HG03159 (cell line): ENCODE measurements around the gene TCP11.

Source experiments
- ATAC-seq: cut with Tn5 transposase; IDR thresholded peaks from one replicate; pipeline ENCODE4 v1.9.1; 2021; ENCODE audit warnings: mild to moderate bottlenecking, moderate library complexity; ENCODE audit not compliant: unreplicated experiment

TCP11 gene

DNA sequence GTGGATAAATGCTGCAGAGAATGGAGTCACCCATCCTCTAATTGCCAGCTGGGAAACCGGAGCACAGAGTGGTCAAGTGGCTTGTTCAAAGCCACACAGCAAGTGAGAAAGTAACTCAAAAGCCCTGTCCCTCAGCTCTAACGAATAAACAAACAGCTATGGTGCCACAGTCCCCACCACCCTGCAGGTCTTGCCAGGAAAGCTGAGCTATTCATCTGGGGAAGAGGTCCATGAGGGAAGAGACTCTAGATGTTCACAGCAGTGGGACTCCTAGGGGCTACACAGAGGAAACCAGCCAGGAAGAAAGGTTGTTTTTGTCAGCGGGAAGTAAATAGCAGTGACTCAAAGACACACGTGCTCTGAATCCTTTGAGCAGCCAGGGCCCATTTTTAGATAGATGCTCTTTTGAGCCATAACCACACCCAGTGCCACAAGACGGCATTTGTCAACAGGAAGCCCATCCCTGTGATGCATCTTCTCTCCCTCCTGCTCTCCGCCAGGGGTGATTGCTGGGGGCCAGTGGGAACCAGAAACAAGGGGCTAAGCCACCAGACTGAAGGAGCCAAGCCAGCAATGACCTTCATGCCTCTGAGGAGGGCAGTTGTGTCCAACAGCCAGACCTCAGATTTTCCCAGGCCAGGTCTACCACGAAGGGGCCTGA lies 32.4 kb upstream of the TCP11 start:
- ATAC-seq, result no peak

DNA sequence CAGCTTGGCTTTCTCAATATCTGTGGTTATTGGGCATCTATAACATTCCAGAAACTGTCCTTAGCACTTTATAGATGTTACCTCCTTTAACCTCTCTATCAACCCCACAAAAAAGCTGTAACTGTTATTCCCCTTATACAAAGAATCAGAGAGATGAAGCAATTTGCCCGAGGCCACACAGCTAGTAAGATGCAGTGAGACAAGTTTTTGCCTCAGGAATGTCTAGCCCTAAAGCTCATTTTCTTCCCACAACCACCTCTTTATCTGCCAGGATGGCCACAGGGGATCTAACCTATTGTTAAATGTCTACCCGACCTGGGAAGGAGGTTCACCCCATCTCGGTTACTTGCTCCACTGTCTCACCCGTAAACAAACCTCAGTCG lies 31.9 kb upstream of the TCP11 start:
- ATAC-seq, result no peak

DNA sequence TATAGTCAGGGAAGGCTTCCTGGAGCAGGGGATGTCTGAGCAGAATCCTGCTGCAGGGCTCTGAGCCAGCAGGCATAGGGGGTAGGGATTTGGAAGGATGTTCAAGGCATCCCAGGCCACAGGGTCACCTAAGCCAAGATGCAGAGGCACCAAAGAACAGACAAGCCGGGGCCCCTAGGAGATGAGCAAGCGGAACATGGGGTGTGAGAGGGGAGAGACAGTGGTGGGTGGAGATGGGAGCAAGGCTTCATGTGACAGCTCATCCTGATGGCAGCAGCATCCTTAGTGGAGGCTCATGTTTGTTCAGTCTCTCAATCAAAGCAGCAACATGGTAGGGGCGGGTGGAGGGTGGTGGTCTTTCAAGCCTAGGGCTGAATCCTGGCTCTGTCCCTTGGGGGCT lies 29.8 kb upstream of the TCP11 start:
- ATAC-seq, result no peak

DNA sequence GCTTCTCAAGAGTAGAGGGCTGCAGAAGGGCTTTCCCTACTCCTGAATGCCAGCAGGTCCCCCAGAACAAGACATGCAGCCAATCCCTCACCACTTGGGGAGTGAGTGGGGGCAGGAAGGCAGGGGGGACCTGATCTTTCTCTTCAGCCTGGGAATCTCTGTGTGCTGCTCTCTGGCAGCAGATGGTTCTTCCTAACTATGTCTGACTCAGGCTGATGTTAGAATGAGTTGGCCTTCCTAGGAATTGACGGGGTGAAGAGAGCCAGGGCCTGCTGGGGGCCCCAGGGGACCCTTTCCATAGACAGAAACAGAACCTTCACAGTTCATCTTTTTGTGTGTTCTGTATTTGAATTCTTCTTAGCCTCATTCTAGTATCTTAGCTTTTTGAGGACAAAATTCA lies 29.0 kb upstream of the TCP11 start:
- ATAC-seq, result no peak

DNA sequence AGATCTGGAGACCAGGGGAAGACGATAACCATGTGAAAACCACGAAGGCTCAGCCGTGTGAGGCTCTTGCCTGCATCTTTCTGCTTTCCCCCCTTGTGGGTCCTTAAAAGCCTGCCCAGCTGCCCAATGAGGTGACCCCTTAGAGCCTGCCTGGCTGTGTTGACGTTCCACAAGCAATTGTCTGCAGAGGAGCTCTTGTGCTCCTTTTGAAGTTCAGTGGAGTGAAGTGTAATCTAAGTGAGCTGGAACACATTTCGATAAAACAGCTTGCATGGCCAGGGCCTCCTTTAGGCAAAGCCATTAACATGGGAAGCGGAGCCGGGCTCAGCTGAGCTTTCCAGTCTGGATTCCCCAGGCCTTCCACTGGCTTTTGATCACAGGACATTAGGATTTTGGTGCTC lies 27.3 kb upstream of the TCP11 start:
- ATAC-seq, result no peak

DNA sequence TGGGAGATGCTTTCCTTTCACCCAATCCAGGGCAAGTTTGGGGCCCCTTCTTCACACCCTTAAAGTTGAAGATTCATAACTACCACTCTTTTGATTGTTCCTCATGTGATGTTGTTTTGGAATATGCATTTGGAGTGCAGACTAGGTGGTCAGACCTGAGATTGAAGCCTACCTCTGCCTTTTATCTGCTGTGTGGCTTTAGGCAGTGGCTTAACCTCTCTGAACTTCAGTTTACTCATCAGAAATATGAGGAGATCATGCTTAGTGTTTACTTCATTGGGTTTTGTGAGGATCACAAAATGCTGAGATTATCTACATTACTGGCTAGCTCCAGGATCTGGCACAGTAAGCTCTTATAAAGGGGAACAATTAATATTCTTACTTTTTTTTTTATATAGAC lies 26.4 kb upstream of the TCP11 start:
- ATAC-seq, result no peak

DNA sequence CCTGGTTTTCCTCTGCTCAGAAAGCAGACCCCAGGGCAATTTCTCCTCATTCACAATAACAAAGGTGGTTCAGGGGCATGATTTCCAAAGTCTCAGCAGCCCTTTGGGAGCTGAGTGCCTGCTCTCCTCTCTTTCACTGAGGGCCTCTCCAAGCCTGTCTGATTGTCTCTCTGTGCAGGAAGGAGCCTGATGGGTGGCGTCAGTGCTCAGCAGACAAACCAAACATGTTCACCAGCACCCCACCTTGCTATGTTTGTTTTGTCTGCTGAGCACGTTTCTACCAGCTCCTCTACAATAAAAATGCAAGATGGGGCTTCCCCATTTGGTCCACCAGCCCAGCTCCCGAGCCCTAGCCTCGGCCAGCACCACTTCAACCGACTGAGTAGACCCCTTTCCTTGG lies 25.4 kb upstream of the TCP11 start:
- ATAC-seq, result no peak

DNA sequence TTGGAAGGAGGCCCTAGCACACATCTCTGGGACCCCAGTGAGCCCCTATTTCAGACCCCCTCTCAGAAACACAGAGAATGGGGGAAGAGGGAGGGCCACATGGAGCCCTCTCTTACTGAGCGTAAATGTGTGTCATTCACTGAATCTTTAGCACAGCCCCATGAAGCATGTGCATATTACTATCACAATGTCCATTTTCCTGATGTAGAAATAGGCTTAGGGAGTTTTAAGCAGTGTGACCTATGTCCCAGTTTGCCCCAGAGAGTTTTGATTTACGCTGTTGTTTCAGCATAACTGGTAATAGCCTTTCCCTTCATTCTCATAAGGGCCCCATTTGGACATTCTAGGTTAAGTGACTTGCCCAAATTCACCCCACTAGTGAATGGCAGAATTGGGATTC lies 25.0 kb upstream of the TCP11 start:
- ATAC-seq, result no peak

DNA sequence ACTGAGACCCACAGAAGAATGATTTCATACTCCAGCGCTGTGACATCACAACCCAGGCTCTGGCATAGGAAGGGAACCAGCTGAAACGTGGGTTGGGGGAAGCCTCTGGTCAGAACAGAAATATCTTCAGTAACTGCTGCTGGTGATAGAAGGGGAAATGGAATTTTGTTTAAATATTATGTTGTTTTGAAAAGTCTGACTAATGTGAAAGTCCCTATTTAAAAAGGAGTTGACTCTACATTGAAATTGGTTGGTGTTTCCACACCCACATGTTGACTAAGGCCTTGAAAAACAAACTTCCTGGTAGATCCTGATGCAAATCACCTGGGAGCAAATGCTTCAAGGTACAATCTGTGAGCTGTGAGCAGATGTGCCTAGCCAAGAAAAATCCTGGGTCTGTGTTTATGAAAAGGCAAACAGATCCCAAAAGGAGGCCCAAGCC lies 24.5 kb upstream of the TCP11 start:
- no peak for ATAC-seq

DNA sequence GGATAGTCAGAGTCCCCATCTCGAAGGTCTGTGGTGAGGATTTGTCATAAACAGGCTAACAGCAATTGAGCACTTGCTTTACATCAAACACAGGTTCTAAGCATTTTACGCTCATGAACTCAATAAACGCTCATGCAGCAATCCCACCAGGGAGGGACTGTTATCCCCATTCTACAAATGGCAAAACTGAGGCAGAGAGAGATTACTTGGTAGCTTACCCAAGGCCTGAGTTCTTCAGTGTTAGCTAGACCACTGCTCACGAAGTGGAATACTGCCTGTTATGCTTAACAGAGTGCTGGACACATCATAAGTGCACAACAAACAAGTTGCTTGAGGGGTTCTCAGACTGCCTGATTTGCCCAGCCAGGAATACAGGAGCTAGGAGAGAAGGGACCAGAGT lies 23.7 kb upstream of the TCP11 start:
- no peak for ATAC-seq

DNA sequence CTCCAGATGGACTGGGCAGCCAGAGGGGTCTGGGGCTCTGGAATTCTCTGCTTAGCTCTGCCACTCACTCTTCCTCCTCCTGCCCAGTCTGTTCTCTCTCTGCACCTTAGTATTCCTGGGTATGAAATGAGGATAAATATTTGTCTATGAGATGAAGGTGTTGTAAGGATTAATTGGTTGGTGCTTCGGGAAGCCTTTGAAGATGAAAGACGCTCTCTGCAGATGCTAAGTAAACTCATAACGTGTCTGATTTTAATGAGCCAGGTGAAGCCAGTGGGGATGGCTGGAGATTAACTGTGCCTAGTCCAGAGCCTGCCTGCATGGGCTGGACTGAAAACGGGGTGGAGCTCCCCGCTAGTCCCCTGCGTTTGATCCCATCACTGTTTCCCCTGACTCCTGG lies 23.1 kb upstream of the TCP11 start:
- ATAC-seq, result no peak

DNA sequence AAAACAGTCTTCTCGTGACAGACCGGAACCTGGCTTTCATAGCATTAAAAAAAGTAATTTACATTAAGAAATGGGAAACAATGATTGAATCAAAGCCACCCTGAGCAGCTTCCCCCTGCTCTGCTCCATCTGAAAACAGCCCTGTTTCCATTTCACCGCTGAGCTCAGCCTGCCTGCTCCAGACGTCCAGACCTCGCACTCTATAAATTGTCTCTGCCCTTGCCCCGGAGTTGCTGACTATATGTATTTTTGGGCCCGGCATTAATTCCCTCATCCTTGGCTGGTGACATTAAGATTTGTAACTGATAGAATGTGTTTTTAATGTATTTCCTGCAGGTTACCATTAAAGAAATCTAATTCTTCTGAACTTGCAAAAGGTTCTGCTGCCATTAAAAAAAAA lies 22.7 kb upstream of the TCP11 start:
- ATAC-seq, result no peak

DNA sequence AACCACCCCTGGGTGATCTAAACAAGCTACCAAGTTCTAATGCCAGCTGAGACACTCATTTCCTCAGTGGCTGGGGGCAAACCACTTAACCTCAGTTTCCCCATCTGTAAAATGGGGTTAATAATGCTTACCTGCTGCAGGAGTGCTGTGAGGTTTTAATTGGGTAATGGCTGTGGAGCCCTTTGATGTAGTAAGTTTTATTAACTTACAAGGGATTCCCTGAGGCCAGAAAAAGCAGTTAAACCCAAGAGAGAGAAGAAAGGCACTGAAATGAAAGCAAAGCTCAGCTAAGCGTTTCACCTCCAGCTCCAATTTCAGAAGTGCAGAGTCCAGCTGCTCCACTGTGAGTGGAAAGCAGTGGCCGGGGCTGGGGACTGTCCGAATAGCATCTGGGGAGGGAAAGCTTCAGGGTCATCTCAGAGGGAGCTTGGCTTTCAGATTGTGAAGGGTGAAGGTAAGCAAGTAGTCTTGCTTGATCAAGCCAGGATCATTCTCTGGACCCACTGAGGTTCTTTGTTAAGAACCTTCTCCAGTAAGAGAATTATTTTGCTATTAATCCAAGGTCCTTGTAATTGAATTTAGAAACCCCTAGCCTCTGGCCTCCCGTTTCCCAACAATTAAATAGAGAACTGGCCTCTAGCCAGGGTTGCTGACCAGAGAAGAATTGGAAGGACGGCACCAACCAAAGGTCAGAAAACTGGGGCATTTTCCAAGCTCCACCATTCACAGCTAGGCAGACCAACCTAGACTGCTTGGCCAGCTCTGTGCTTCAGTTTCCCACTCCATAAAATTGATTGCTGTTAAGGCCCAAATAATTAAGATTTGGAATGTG lies 20.9 kb upstream of the TCP11 start:
- no peak for ATAC-seq

DNA sequence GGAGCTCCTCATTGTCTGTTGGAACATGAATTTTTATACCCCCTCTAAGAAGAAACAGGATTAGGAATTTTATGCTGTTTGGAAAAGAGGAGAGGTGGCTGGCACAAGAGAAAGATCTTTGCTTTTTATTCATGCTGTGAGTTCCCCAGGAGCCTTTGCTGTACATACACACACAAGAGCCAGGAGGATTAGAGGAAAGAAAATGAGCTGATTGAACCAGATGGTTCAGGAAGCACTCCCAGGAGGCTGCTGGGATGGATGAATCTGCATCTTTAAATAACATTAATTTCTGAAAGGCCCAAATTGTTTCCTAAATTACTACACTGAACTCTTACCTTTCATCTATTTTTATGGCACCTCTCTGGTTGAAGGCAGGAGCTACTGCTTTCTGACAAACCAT lies 20.1 kb upstream of the TCP11 start:
- ATAC-seq, result no peak

DNA sequence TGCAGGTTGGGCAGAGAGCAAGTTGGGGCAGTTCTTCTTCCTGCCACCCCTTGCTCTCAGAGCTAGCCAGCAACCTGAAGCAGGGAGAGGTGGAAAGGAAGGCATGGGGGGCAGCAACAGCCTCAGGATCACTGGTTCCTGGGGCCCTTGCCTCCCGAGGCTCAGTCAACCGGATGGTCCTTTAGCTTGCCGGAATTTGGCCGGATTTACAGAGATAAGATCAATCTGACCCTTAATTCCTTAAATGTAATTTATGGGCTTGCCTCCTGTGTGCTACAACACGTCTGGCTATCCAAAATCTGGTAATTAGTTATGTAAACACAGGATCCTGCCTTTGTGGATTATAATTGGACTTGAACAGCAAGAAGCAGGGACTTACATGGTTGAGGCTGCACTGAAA lies 19.5 kb upstream of the TCP11 start:
- ATAC-seq, result no peak

DNA sequence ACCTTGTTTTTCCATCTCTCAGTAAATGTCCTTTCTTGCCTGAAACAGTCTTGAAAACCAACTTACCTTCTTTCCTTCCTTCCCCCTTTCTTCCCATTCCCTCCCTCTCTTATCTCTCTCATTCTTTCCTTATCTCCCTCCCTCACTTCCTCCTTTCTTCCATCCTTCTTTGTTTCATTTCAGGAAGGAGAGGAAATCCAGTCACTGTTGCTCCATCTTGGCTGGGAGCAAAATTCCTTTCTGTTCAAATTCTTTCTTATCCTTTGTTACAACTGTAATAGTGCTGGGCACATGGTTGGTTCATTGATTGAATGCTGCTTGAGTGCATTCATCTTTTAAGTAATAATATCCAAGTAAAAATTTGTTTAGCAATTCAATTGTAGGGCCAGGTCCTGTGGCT lies 17.4 kb upstream of the TCP11 start:
- no peak for ATAC-seq

DNA sequence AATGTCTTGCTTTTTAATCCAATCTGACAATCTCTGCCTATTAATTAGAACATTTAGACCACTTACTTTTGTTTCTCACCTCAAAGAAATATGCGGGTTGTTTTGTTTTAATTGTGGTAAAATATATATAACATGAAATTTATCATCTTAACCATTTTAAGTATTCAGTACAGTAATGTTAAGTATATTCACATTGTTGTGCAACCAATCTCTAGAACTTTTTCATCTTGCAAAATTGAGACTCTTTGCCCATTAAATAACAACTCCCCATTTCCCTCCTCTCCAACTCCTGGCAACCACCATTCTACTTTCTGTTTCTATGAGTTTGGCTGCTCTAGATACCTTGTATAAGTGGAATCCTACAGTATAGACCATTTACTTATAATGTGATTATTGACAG lies 13.8 kb upstream of the TCP11 start:
- ATAC-seq, result no peak

DNA sequence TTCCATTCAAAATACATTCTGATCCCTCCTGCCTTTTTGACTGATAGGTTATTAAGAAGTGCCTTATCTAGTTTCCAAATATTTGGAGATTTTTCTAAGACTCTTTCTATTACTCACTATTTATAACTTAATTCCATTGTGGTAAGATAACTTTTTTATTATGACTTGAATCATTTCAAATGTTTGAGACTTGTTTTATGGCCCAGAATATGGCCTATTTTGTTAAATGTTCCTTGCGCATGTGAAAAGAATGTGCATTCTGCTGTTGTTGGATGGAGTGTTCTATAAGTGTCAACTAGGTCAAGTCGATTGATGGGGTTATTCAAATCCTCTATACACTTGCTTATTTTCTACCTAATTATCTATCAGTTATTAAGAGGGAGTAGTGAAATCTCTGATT lies 13.1 kb upstream of the TCP11 start:
- no peak for ATAC-seq

DNA sequence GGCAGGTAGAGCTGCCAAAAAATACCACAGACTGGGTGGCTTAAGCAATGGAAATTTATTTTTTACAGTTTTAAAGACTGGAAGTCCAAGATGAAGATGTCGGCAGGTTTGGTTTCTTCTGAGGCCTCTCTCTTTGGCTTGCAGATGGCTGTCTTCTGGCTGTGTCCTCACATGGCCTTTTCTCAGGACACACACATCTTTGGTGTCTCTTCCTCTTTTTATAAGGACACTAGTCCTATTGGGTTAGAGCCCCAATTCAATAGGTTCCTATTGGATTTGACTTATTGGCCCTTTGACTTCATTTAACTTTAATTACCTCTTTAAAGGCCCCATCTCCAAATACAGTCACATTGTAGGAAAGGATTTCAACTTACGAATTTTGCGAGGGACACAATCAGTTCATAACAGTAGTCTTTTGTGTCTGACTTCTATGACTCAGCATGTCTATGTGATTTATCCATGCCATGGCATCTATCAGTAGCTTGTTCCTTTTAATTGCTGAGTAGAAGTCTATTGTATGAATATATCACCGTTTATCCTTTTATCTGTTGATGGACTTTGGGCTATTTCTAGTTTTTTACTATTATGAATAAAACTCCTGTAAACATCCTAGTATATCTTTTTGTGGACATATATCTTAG lies 11.0 kb upstream of the TCP11 start:
- no peak for ATAC-seq

DNA sequence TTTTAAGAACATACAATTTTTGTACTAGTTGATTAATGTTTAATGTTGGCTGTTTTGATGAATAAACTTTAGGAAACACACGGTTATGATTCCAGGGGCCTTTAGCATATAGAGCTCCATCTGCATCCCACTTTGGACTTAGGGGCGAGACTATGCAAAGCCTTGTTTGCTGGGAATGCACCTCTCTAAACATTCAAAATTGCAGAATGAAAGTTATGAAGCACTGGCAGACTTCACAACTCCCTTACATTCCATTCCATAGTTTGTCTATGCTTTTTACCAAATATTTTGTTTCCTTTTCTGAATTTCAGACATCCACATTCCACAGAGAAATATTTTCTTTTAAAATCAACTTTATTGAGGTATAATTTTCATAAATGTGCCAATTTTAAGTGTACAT lies 10.3 kb upstream of the TCP11 start:
- no peak for ATAC-seq

DNA sequence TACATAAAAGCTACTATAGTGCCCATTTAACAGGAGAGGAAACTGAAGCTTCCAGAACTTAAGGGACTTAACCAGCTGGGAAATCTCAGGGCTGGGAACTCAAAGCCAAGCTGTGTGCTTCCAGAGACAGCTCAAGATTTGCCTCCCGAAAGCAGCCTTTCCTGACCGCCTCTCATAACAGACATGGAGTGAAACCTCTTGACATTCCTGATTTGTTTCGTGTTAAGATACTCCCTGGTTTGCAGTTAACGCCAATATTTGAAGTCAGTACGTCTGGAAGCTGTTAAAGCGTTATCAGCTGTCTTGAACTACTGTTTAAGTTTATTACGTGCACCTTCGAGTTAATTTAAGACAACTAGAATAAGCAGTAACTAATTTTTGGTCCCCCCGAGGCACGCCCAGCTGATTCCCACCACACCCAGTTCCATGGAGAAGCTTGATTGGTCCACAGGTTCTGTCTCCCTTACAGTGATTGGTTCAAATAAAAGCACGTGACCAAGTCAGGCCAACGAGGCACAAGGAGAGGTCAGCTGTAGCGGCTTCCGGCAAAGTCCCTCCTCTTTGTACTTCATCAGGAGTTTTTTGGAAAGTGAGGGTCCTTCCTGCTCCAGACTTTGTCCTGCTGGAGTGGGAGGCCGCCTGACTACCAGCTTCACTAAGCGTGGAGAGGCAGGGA lies 8.9 kb upstream of the TCP11 start:
- no peak for ATAC-seq
